HG03280 (cell line): ENCODE measurements around the gene UBN1.

Experiments used
- ATAC-seq: cut with Tn5 transposase; IDR thresholded peaks from one replicate; pipeline ENCODE4 v1.9.1; 2021; ENCODE audit warnings: mild to moderate bottlenecking, moderate library complexity; ENCODE audit not compliant: unreplicated experiment

Gene UBN1

GRCh38 chr16:4855804-4856203, 8.5 kb downstream of the UBN1 start:
- no peak for ATAC-seq

- no peak for ATAC-seq
Measured at GRCh38 chr16:4859190-4859899, 12.1 kb downstream of the UBN1 start.

GRCh38 chr16:4859900-4860255, 12.6 kb downstream of the UBN1 start:
- ATAC-seq: no peak

- ATAC-seq: no peak
Measured at GRCh38 chr16:4860727-4861342, 13.6 kb downstream of the UBN1 start.

GRCh38 chr16:4862639-4863038, 15.4 kb downstream of the UBN1 start:
- no peak for ATAC-seq

GRCh38 chr16:4864728-4865127, 17.4 kb downstream of the UBN1 start:
- ATAC-seq: no peak

- ATAC-seq: no peak
Measured at GRCh38 chr16:4865231-4865860, 18.1 kb downstream of the UBN1 start.

GRCh38 chr16:4866586-4866985, 19.3 kb downstream of the UBN1 start:
- no peak for ATAC-seq

GRCh38 chr16:4868026-4868425, 20.7 kb downstream of the UBN1 start:
- no peak for ATAC-seq

GRCh38 chr16:4868535-4868934, 21.3 kb downstream of the UBN1 start:
- ATAC-seq: no peak

GRCh38 chr16:4869147-4869805, 22.0 kb downstream of the UBN1 start:
- no peak for ATAC-seq

- ATAC-seq: no peak
Measured at GRCh38 chr16:4870138-4870671, 22.9 kb downstream of the UBN1 start.

GRCh38 chr16:4871071-4871470, 23.8 kb downstream of the UBN1 start:
- no peak for ATAC-seq

GRCh38 chr16:4873091-4873490, 25.8 kb downstream of the UBN1 start:
- ATAC-seq: no peak

GRCh38 chr16:4874666-4875065, 27.4 kb downstream of the UBN1 start:
- no peak for ATAC-seq

- no peak for ATAC-seq
Measured at GRCh38 chr16:4876646-4877379, 29.5 kb downstream of the UBN1 start.

GRCh38 chr16:4877380-4877685, 30.1 kb downstream of the UBN1 start:
- no peak for ATAC-seq

- no peak for ATAC-seq
Measured at GRCh38 chr16:4879049-4879448, 31.8 kb downstream of the UBN1 start.

- ATAC-seq: no peak
Measured at GRCh38 chr16:4880006-4880580, 32.8 kb downstream of the UBN1 start.

- ATAC-seq: no peak
Measured at GRCh38 chr16:4882000-4882632, 34.8 kb downstream of the UBN1 start.
